K562 treated with DMSO at 1 percent for 48 hours (cell line): ENCODE results near the gene SLC35G1. TPM values are rescaled to one million over a fixed set of nuclear protein-coding genes. Genes with fewer than 3 reads are reported as not detected.

ENCODE experiments used
- total RNA-seq: library from RNA; unstranded; fragments of 300-600 nt; gene quantifications from 2 replicates; pipeline ENCODE4 v1.2.3, GENCODE V29; 2022; ENCODE audit warnings: low replicate concordance; ENCODE audit errors: extremely low read depth

SLC35G1 gene, protein sequence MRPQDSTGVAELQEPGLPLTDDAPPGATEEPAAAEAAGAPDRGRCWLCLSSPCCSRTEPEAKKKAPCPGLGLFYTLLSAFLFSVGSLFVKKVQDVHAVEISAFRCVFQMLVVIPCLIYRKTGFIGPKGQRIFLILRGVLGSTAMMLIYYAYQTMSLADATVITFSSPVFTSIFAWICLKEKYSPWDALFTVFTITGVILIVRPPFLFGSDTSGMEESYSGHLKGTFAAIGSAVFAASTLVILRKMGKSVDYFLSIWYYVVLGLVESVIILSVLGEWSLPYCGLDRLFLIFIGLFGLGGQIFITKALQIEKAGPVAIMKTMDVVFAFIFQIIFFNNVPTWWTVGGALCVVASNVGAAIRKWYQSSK
- not detected in 2 replicates for total RNA-seq

DNA sequence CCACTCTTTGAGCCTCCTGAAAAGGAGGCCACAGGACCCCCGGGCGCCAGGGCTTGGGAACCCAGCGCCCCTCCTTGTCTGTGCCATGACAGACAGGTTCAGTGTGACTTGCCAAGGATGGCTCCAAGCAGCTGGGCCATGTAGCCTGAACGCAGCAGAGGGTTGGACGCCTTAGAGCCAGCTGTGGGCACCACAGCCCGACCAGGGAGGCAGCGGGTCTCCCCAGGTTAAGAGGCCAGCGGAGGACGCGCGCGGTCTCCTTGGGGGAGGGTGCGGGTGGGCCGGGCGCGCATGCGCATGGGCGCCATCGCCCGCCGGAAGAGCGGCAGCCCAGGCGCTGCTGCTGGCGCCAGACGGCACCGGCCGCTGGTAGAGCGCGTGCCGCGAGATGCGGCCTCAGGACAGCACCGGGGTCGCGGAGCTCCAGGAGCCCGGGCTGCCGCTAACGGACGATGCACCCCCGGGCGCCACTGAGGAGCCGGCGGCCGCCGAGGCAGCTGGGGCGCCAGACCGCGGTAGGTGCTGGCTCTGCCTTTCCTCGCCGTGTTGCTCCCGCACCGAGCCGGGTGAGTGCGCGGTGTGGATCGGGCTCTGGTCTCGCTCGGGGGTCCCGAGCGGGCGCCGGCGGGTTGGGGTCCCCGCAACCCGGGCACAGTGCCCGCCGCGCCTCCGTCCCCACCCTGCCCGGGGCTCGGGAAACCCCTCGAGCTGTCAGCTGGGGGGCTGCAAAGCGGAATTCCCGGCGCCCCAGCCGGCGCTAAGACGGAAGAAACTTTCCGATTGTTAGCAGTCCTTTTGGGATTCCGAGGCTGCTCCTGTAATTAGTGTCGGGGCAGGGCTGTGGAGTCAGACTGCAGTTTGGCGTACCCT, at the start of gene SLC35G1:
Gene SLC35G1 (plus strand): TSS at position 333 of the 870 bp plus-strand sequence. CDS start 56 bp downstream, at position 389.

Other genes starting within 250 kb of the SLC35G1 start
- not detected in 2 replicates for gene FRA10AC1, start 191.4 kb upstream of the SLC35G1 start, total RNA-seq
- gene LGI1, start 136.0 kb upstream of the SLC35G1 start, total RNA-seq, result not detected in 2 replicates
- not detected in 2 replicates for gene PLCE1, start 100.0 kb downstream of the SLC35G1 start, total RNA-seq